ENCODE measurements around the gene TAL1.

- no peak for TF ChIP-seq CTCF (IDR thresholded peaks at IDR 0.05 in 4 of 5, conservative IDR thresholded peaks at IDR 0.05 in 1 of 5)
- TF ChIP-seq POLR2A (IDR thresholded peaks at IDR 0.05), result no peak
Observed at GRCh38 chr1:47183308-47184089, 48.5 kb downstream of the TAL1 start.

All from gastrocnemius medialis (tissue), 4 donors.